Ecto neural progenitor cell (in vitro differentiated cells): ENCODE results near the gene ESPL1.
"Not testable (repeated sequence)": the region's sequence is repeated elsewhere in the genome, so short reads cannot be mapped to it uniquely, and the experiment has no call there.

Source experiments
- DNase-seq: peaks from one replicate; pipeline ENCODE4 v3.0.0-alpha.2; 2018; ENCODE audit warnings: low spot score

Gene ESPL1

DNA sequence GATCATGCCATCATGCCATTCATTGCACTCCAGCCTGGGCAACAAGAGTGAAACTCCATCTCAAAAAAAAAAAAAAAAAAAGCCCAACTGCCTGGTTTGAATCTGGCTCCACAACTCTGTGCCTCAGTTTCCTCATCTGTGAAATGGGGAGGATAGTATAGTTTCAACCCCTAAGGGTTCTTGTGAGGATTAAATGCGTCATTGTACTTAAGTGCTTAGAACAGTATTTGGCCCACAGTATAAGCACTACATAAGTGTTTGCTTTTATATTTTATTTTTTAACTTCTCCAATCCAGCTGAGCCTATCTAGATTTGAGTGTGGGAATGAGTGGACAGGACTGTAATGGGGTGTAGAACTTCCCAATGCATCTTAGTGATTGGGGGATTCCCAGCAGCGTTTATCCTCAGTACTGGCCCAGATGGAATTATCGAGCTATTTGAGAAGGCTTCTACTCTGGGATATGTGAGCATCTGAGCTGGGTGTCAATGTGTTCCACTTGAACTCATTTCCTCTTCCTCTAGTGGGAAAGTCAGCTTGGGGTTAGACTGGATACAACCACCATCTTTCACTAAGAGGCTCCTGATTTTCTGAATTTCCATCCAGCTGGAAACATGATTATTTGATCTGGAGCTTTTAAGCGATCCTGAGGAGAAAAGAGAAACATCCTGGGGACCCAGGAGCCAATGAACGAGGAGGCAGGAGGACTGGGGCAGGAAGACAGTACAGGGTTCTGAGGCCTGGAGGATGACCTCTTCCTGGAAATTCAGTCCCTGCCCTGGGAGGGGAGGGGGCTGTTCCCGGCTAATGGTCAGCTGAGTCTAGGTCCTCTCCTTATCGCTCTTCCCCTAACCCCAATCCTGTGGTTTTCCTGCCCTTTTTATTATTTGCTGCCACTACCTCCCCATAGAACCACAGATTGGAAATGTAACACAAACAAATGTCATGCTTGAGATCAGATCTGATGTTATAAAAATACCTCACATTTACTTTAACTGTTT is 9.3 kb upstream of the ESPL1 start:
- DNase-seq: no peak

DNA sequence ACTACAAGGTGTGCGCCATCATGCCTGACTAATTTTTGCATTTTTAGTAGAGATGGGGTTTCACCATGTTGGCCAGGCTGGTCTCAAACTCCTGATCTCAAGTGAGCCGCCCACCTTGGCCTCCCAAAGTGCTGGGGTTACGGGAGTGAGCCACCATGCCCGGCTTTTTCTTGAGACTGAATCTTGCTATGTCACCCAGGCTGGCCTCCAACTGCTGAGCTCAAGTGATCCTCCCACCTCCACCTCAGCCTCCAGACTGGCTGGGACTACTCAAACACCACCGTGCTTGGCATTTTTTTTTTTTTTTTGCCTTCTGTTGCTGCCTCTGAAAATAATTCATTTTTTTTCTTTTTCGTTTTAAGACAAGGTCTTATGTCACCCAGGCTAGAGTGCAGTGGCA is 8.2 kb upstream of the ESPL1 start:
- no peak for DNase-seq

- DNase-seq: no peak
Observed at GRCh38 chr12:53265783-53266182, 2.3 kb upstream of the ESPL1 start.

GRCh38 chr12:53267306-53267998 is 647 bp upstream of the ESPL1 start:
- DNase-seq: no peak

DNA sequence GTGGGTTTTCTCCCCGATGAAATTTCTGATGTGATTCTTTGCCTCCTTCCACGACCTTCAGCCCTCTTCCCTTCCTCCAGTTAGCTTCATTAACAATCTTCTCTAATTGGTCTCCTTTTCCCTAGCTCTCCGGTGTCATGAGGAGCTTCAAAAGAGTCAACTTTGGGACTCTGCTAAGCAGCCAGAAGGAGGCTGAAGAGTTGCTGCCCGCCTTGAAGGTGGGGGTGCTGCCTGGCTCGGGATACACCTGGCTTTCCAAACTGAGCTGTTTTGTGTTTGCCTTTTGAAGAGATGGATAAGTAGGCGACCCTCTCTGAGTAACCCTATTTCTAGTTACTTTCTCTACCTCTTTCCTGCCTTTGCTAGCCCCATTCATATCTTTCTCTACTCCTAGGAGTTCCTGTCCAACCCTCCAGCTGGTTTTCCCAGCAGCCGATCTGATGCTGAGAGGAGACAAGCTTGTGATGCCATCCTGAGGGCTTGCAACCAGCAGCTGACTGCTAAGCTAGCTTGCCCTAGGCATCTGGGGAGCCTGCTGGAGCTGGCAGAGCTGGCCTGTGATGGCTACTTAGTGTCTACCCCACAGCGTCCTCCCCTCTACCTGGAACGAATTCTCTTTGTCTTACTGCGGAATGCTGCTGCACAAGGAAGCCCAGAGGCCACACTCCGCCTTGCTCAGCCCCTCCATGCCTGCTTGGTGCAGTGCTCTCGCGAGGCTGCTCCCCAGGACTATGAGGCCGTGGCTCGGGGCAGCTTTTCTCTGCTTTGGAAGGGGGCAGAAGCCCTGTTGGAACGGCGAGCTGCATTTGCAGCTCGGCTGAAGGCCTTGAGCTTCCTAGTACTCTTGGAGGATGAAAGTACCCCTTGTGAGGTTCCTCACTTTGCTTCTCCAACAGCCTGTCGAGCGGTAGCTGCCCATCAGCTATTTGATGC is 797 bp downstream of the ESPL1 start:
- no peak for DNase-seq

DNA sequence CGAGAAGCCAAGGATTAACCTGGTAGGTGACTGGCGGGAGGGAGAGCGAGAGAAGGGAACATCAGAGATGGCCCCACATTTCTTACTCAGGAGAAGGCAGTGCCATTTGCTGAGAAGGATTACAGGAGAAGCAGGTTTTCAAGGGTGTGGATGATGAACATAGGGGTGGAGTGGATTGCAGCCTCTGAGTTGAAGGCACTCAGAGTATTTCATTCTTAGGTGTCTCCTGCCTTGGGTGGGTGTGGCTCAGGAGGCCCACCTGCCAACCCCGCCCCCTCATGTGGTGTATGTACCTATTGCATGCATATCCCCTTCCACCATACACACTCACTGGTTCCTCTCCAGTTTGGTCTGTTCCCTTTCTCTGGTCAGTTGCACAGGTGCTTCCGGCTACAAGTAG is 6.3 kb downstream of the ESPL1 start:
- no peak for DNase-seq

GRCh38 chr12:53276511-53276910 is 8.4 kb downstream of the ESPL1 start:
- DNase-seq: no peak

GRCh38 chr12:53277981-53278380 is 9.9 kb downstream of the ESPL1 start:
- DNase-seq: no peak

DNA sequence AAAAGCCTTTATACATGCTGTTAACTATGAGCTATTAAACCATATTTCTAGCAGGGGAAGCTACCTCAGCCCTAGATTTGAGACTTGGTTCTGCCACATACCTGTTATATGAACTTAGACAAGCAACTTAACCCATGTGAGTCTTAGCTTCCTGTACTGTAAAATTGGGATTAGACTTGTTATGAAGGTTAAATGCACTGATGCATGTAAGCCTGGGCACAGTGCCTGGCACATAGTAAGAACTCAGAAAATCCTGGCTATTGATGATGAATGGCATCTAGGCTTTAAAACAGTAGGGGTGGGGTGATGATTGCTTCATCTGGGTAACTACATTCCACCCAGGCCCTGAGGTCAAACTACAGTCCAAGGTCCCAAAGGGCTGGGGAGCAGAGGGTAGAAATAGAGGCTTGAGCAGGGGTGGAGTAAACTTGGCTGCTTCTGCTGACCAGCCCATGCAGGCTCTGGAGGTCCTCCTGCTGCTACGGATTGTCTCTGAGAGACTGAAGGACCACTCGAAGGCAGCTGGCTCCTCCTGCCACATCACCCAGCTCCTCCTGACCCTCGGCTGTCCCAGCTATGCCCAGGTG is 11.3 kb downstream of the ESPL1 start:
- no peak for DNase-seq

GRCh38 chr12:53279888-53280498 is 11.9 kb downstream of the ESPL1 start:
- DNase-seq: no peak

DNA sequence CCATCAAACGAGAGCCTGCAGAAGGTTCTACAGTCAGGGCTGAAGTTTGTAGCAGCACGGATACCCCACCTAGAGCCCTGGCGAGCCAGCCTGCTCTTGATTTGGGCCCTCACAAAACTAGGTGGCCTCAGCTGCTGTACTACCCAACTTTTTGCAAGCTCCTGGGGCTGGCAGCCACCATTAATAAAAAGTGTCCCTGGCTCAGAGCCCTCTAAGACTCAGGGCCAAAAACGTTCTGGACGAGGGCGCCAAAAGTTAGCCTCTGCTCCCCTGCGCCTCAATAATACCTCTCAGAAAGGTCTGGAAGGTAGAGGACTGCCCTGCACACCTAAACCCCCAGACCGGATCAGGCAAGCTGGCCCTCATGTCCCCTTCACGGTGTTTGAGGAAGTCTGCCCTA is 18.3 kb downstream of the ESPL1 start:
- no peak for DNase-seq

GRCh38 chr12:53287741-53288216 is 19.7 kb downstream of the ESPL1 start:
- peak; percentile 72 for DNase-seq

GRCh38 chr12:53288322-53288721 is 20.2 kb downstream of the ESPL1 start:
- DNase-seq: no peak

DNA sequence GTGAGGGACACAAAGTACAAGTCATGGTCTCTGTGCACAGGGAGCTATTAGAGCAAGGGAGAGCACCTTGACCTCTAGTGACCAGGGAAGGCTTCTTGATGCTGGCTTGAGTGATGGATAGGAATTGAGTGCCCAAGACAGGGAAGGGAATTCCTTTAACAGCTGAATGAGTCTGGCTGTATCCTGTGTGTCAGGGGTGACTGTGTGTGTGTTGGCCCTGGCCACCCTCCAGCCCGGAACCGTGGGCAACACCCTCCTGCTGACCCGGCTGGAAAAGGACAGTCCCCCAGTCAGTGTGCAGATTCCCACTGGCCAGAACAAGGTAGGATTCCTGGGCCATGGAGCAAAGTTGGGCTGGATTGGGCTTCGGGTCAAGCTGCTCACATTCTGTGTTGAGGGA is 21.8 kb downstream of the ESPL1 start:
- DNase-seq: no peak

DNA sequence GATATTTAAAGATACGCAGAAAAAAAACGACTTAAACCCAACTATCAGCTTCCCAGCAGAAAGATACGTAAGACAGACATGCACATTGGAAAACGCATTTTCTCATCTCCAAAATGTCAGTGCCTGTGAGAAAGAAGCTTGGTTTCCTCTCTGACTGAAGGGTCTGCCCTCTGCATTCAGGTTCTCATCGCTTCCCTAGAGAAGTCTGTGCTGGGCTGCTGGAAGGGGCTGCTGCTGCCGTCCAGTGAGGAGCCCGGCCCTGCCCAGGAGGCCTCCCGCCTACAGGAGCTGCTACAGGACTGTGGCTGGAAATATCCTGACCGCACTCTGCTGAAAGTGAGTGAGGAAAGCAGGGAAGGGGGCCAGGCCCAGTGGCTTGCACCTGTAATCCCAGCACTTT is 22.6 kb downstream of the ESPL1 start:
- DNase-seq: no peak

GRCh38 chr12:53292426-53292825 is 24.3 kb downstream of the ESPL1 start:
- DNase-seq: no peak

DNA sequence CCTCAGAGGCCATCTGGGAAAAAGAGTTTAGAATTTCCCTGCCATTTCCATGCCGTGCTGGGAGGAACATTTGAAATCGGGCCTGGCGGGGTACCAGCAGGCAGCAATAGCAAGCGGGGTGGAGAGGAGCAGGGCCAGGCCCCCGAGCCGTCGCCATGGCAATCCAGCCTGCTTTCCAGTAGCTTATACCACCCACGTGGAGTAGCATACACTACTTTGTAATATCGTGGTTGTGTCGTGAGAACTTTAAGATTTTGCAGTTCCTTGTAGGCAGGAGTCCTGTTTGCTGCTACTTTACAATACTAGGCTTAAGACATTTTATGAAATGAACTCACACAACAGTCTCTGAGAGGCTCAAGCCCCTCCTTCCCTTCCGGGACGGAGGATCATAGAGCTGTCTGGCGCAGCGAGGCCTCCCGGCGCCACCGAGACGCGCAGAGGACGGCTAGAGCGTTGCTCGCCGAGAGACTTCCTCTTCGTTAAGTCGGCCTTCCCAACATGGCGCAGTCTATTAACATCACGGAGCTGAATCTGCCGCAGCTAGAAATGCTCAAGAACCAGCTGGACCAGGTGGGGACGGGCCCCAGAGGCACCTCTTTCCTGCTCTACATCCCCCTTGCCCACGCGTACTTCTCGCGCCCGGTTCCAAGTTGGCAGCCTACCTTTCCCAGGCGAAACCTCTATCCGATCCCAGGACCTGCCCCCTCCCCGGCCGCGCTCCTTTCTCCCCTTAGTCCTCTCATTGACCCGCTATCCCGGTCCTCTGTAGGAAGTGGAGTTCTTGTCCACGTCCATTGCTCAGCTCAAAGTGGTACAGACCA is 27.2 kb downstream of the ESPL1 start, which contains the start of gene PFDN5:
PFDN5 (plus strand) TSS at position 473 of the 821 bp plus-strand sequence; CDS start at position 499, 26 bp downstream.
- peak; percentile 94 for DNase-seq

DNA sequence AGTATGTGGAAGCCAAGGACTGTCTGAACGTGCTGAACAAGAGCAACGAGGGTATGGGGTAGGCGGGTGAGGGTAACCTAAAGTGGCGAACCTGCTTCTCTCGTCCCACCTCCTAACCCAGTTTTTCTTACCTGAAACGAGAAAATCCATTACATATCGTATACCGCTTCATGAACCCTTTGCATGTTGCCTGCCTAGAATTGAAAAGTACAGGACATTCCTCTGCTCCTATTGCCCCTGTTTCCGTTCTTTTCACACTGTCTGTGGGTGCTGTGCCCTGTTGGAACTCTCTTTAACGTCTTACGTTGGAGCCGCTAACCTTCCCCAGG is 27.8 kb downstream of the ESPL1 start:
- no peak for DNase-seq

DNA sequence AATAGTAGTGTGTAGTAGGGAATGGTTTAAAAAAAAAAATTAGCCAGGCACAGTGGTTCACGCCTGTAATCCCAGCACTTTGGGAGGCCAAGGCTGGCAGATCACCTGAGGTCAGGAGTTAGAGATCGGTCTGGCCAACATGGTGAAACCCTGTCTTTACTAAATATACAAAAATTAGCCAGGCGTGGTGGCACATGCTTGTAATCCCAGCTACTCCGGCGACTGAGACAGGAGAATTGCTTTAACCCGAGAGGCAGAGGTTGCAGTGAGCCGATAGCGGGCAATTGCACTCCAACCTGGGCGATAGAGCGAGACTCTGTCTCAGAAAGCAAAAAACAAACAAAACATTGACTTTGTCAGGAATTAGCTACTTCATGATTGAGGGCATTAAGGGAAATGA is 29.0 kb downstream of the ESPL1 start:
- DNase-seq: not testable (repeated sequence)

DNA sequence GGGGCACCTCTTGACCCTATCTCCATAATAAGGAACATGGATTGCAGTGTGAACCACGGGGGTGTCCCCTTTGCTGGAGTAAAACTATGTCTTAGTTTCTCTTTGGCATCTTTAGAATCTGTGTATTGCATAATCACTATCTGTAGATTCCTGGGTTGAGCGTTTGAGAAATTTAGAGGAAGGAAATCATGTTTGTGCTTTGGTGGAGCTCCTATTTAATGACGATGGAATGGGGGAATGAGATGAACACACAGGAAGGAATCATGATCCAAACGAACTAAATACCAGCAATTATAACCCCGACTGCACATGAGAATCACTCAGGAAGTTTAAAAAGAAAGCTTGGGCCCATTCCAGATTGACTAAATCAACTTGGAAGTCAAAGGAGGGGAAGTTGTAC is 30.1 kb downstream of the ESPL1 start:
- no peak for DNase-seq
